Activated T-cell treated with anti-CD3 and anti-CD28 coated beads, Interleukin-2, amount 50 U/mL, for 1 hour (primary cell): ENCODE measurements around the gene NNMT.

Experiments used
- DNase-seq: peaks from one replicate; pipeline ENCODE4 v3.0.0-alpha.2; 2020

NNMT gene

GRCh38 chr11:114295676-114296604 is at the start of gene NNMT:
TSS of gene NNMT (plus strand) at chr11:114296399. CDS start at chr11:114296557, 158 bp downstream.
- DNase-seq: no peak

- no peak for DNase-seq
Observed at GRCh38 chr11:114247070-114247789, 49.0 kb upstream of the NNMT start.

- no peak for DNase-seq
Observed at GRCh38 chr11:114250180-114250579, 46.0 kb upstream of the NNMT start.

DNA sequence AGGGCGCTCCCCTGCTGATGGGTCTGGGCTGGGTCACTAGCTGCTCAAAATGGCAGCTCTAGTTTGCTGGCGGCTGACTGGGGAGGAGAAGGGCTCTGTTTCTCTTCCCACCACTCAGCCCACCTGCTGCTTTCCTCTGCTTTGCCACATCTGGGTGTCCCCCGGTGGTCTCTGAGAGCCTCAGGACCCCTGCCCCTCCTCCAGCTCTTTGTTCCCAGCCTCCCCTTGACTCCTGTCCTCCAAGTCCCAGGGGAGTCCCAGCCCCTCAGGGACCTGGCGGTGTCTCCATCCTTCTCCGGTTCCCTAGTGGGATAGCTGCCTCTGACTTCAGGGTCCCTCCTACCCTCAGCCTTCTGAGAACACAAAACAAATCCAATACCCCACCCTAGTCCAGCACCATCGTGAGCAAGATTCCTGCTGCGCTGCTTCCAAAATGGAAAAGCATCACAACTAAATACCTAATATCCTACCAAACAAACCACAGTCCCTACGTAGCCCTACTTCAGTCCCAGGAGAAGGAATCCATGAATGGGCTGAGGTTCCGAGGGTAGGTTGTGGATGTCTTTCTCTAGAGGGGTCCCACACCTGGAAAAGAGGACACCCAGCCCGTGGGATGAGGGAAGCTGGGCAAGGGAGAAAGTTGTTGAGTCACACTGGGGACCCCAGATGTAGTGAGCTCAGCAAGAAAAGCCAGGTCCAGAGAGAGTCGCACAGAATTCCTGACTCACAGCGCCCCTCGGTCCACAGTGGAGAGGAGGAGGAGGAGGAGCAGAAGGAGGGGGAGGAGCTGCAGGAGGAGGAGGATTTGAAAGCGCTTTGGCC is 45.0 kb upstream of the NNMT start:
- no peak for DNase-seq

GRCh38 chr11:114251815-114252337 is 44.3 kb upstream of the NNMT start:
- no peak for DNase-seq

DNA sequence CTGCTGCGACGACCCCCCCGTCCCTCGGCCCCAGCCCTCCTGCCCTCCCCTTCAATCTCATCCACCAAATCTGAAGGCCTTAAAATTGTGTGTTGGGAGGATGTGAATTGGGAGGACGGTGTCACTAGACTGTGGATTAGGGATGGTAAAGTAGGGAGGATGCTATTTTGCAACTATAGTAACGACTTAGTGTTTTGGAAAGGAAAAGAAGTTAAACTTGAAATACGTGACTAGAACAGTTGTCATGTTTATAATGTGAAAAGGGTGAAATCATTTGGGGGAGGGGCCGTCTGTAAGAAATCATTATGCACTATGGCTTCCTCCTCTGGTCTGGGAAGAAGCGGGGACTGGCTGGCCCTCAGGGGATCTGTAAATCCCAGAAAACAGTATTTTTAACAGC is 43.4 kb upstream of the NNMT start:
- DNase-seq: no peak

GRCh38 chr11:114253771-114254170 is 42.4 kb upstream of the NNMT start:
- no peak for DNase-seq

GRCh38 chr11:114254571-114255146 is 41.5 kb upstream of the NNMT start:
- no peak for DNase-seq

DNA sequence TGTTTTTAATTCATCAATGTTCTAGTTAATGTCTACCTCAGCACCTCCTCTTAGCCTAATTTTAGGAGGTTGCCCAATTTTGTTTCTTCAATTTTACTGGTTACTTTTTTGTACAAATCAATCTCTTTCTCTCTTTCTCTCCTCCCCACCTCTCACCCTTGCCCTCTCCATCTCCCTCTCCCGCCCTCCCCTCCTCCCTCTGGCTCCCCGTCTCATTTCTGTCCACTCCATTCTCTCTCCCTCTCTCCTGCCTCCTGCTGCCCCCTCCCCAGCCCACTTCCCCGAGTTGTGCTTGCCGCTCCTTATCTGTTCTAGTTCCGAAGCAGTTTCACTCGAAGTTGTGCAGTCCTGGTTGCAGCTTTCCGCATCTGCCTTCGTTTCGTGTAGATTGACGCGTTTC is 40.9 kb upstream of the NNMT start:
- DNase-seq: no peak

DNA sequence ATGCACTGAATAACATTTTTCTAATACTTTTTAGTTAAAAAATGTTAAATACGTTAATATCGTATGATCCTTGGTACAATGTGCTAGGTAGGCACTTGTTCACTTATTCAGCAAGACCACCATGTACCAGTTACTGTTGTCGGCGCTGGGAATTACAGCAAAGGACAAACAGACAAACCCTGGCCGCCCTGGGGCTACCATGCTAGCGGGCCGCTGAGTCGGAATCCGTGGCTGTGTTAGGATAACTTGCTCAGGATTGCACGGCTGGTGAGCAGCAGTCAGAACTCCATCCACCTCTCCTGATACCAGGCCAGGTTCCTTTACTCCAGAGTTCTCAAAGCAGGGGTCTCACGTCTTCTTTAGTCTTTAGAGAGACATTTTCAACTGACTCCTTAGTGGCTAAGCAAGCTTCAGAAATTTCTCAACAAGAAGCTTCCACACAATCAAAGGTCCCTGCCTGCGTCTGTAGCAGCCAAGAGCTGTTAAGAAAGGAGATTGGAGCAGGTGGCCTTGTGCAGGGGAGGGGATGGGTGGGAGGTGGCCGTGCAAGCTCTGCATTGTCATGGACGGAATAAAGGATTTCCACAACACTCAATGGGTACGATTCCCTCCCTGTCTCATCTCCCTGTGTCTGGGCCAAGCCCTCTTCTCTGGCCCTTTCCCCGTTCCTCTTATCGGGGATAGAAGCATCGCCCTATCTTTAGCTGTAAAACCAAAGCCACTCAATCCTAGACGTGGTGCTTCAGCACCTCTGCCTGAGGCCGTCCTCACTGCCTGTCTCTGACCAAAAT is 39.8 kb upstream of the NNMT start:
- no peak for DNase-seq

DNA sequence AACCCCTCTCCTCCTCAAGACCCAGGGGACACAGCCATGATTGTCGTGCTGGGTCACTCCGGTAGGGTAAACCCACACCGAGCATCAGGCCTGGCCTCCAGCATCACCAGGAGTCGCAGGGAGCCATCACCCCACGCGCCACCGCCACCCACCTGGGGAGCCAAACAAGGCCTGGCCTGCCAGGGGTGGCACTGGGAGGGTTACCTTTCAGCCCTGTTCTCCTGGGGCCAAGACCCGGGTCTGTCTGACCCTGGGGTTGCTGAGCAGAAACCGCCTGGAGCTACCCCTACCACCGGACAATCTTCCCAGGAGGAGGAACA is 39.3 kb upstream of the NNMT start:
- DNase-seq: no peak

DNA sequence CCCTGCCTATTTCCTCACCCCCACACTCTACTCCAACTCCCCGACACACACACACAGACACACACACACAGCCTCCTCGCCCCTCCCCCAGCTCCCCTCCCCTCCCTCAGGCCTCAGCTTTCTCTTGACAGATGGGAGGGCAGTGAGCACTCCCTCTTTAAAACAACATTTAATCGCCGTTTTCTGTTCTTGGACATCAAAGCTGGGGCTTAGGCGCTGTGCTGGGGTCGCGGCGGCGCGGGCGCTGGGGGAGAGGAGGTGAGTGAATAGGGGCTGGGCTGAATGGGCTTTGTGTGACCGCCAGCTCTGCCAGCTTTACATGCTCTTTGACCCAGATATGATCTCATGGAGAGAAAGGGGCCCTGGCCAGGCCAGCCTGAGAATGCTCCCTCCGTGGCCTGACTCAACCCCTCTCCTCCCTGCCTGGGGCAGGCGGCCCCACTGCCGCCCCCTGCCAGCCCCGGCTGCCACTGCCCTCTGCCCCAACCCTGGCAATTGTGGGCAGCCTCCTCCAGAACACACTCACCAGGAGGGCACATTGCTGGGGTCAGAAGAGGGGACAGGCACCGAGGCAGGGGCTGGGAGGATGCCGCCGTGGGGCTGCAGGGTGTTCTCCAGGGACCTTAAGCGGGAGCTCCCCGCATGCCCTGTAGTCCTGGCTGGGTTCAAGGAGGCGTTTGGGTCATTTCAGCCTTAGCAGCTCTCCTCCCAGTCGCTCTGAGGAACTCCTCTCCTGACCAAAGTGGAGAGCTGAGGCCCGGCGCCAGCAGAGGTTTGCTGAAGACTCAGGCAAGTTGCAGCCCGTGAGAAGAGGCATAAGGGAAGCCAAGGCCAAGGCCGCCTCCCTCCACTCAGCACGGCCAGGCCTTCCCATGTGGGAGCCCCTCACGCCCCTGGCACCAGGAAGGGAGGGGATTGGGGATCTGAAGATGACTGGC is 38.3 kb upstream of the NNMT start:
- no peak for DNase-seq

- no peak for DNase-seq
Observed at GRCh38 chr11:114258696-114259095, 37.5 kb upstream of the NNMT start.

GRCh38 chr11:114259124-114259526 is 37.1 kb upstream of the NNMT start:
- no peak for DNase-seq

GRCh38 chr11:114259551-114259983 is 36.6 kb upstream of the NNMT start:
- DNase-seq: no peak

GRCh38 chr11:114260077-114260476 is 36.1 kb upstream of the NNMT start:
- no peak for DNase-seq

DNA sequence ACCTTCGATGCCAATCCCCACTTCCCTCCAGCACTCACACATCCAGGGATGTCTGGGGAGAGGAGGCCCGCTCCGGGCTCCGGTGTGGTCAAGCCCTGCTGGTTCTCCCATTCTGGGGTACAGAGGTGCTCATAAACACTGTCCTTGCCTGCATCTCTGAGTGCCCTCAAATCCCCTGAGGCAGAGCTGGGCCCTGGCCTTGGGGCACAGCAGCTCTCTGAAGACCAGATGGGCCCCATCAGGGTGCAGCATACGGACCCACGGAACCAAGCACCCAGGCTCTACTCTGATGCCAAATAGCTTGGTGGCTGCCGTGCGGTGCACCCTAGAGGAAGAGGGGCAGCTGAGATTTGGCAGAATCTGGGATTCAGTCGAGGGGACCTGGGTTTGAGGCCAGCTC is 35.7 kb upstream of the NNMT start:
- no peak for DNase-seq

DNA sequence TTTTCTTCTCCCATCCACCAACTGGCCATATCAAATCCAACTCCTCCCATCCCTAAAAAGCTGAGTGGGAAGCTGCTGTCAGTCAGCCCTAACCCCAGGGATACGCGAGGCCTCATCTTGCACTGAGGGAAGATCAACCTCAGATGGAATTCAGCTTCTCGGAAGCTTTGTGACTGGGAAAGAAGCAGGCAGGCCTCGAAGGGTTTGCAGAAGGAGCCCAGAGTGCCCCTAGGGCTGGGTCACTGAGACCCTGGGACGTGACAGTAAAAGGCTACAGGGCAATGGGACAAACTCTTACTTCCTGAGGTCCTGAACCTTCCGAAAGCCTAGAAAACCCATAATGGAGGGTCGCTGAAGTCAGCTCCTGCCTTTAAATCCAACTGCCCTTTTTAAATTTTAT is 34.4 kb upstream of the NNMT start:
- DNase-seq: no peak

DNA sequence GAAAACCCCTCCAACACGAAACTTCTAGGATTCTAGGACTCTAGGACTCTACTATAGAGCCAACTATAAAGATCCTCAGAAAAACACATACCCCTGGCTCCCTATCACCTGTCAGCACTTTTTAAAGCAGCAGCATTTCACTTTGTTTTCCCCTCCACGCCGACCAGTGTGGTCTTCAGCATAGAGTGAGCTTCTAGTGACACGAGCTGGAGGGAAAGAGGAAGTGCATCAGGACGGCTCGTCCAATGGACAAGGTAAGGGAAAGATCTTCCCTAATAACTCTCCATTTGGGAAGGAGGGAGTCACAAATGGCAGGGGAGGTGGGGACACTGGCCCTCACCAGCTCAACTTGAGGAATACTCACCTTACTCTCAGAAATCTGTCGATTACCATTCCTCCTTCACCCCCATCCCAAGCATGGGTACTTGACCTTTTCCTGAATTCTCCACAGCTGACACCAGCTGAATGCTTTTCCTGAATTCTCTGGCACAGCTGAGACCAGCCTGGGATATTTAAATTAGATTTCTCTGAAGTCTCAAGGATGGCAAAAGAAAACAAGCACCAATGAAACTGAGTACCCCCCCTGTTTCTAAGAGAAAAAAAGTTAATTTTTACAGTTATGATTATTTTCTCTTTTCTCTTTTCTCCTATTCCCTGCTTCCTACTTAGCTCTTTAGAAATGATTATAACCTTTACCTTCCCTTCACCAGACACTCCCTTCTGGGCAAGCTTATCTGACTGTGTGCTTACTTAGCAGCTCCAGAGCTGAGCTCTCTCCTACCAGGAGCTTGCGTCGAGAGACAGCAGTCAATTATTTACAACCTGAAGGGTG is 33.3 kb upstream of the NNMT start:
- no peak for DNase-seq
